NB4 (cell line): ENCODE data around the gene SPNS3.

Experiments
- MYC ChIP-seq: IDR thresholded peaks from 2 replicates; pipeline ENCODE4 v1.6.1; 2011; ENCODE audit warnings: low read depth, low read length
- TF ChIP-seq, protein P1 (sequence below): IDR thresholded peaks from one replicate; pipeline ENCODE4 v1.5.1; 2012; ENCODE audit warnings: low read depth, low read length
- TF ChIP-seq, protein P2 (sequence below): IDR thresholded peaks from 2 replicates; pipeline ENCODE4 v1.6.1; 2011; ENCODE audit warnings: low read depth, low read length

DNA sequence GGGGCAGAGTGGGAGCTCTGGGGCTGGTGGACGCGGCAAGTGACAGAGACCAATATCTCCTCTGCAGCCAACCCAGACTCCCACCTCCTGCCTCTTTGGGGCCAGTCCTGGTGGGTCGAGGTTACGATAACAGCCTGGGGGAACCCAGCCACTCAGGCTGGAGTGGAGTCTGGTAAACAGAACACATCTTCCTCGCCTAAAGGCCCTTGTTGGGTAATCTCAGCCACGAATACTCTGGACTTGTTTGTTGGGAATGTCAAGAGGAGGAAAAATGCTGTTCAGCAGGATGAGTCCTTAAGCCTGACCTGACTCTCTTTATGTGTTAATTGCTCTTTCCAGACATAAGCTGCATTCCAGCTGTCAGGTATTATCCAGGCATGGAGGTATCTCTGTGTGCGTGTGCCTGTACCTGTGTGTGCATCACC, 56.9 kb downstream of the SPNS3 start:
- TF ChIP-seq, protein P1, sequence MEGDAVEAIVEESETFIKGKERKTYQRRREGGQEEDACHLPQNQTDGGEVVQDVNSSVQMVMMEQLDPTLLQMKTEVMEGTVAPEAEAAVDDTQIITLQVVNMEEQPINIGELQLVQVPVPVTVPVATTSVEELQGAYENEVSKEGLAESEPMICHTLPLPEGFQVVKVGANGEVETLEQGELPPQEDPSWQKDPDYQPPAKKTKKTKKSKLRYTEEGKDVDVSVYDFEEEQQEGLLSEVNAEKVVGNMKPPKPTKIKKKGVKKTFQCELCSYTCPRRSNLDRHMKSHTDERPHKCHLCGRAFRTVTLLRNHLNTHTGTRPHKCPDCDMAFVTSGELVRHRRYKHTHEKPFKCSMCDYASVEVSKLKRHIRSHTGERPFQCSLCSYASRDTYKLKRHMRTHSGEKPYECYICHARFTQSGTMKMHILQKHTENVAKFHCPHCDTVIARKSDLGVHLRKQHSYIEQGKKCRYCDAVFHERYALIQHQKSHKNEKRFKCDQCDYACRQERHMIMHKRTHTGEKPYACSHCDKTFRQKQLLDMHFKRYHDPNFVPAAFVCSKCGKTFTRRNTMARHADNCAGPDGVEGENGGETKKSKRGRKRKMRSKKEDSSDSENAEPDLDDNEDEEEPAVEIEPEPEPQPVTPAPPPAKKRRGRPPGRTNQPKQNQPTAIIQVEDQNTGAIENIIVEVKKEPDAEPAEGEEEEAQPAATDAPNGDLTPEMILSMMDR = no peak
- no peak for TF ChIP-seq MYC
- TF ChIP-seq, protein P2, sequence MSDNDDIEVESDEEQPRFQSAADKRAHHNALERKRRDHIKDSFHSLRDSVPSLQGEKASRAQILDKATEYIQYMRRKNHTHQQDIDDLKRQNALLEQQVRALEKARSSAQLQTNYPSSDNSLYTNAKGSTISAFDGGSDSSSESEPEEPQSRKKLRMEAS = no peak
